ENCODE results near the gene ANKRD18A. TPM values are rescaled to one million over a fixed set of nuclear protein-coding genes. Genes with fewer than 3 reads are reported as not detected.

The ANKRD18A gene
- total and polyA plus RNA-seq, 2 donors (not counting 1 experiment from before 2014, with no cell fraction given), result not detected

GRCh38 chr9:38650564-38650963 lies 30.2 kb upstream of the ANKRD18A start:
- DNase-seq (ENCODE audit: low read depth in 2 of 2), result no peak
- no peaks in the 10 kb centered on the region for H3K79me2 ChIP-seq (ENCODE audit: control insufficient read depth, insufficient read depth, low read length)

GRCh38 chr9:38649731-38650363 lies 29.5 kb upstream of the ANKRD18A start:
- DNase-seq (ENCODE audit: low read depth in 2 of 2), result no peak
- no peak overlapping the region for H2AFZ ChIP-seq (ENCODE audit: low read length)
- no peaks in the 10 kb centered on the region for H4K20me1 ChIP-seq (ENCODE audit: control insufficient read depth, extremely low read depth, insufficient read depth, low read length)
- no peak overlapping the region for H3K4me2 ChIP-seq (ENCODE audit: extremely low read depth, insufficient read depth, low read length)
- H3K4me3 ChIP-seq (replicated peaks in 1 of 4; ENCODE audit: control extremely low read depth in 1 of 4, insufficient read depth in 1 of 4, low read depth in 3 of 4, low read length in 4 of 4), result no peak overlapping the region
- no peaks in the 10 kb centered on the region for H3K4me1 ChIP-seq (ENCODE audit: control insufficient read depth, extremely low read depth, insufficient read depth, low read length)
- no peak overlapping the region for H3K9ac ChIP-seq (ENCODE audit: insufficient read depth, low read length)
- no peaks in the 10 kb centered on the region for H3K9me3 ChIP-seq (ENCODE audit: control insufficient read depth, insufficient read depth, low read depth, low read length)
- no peak for TF ChIP-seq CTCF (conservative IDR thresholded peaks at IDR 0.05 in 1 of 2, IDR thresholded peaks at IDR 0.05 in 1 of 2; ENCODE audit: low read depth in 1 of 2, low read length in 2 of 2)
- TF ChIP-seq EZH2 (IDR thresholded peaks at IDR 0.05; ENCODE audit: low read length, missing control alignments), result no peak
- H3K79me2 ChIP-seq (ENCODE audit: control insufficient read depth, insufficient read depth, low read length), result no peaks in the 10 kb centered on the region
- no peak overlapping the region for H3K27ac ChIP-seq (ENCODE audit: insufficient read depth, low read length)
- no peaks in the 10 kb centered on the region for H3K27me3 ChIP-seq (ENCODE audit: control insufficient read depth, insufficient read depth, low read length)
- no peaks in the 10 kb centered on the region for H3K36me3 ChIP-seq (ENCODE audit: control insufficient read depth, insufficient read depth, low read length)

More at GRCh38 chr9:38650564-38650963, 30.2 kb upstream of the ANKRD18A start:
- Histone ChIP-seq H3K27me3 (ENCODE audit: control insufficient read depth, insufficient read depth, low read length) (no peaks in the 10 kb centered on the region), H3K9me3 (ENCODE audit: control insufficient read depth, insufficient read depth, low read depth, low read length) (no peaks in the 10 kb centered on the region), H3K9ac (ENCODE audit: insufficient read depth, low read length) (no peak overlapping the region), H3K4me1 (ENCODE audit: control insufficient read depth, extremely low read depth, insufficient read depth, low read length) (no peaks in the 10 kb centered on the region), H3K4me3 (replicated peaks in 1 of 4; ENCODE audit: control extremely low read depth in 1 of 4, insufficient read depth in 1 of 4, low read depth in 3 of 4, low read length in 4 of 4) (no peak overlapping the region), H4K20me1 (ENCODE audit: control insufficient read depth, extremely low read depth, insufficient read depth, low read length) (no peaks in the 10 kb centered on the region), H2AFZ (ENCODE audit: low read length) (no peak overlapping the region), H3K36me3 (ENCODE audit: control insufficient read depth, insufficient read depth, low read length) (no peaks in the 10 kb centered on the region), H3K4me2 (ENCODE audit: extremely low read depth, insufficient read depth, low read length) (no peak overlapping the region), H3K27ac (ENCODE audit: insufficient read depth, low read length) (no peak overlapping the region)
- TF ChIP-seq EZH2 (IDR thresholded peaks at IDR 0.05; ENCODE audit: low read length, missing control alignments), result no peak
- no peak for TF ChIP-seq CTCF (conservative IDR thresholded peaks at IDR 0.05 in 1 of 2, IDR thresholded peaks at IDR 0.05 in 1 of 2; ENCODE audit: low read depth in 1 of 2, low read length in 2 of 2)

GRCh38 chr9:38644601-38645000 lies 24.2 kb upstream of the ANKRD18A start:
- Histone ChIP-seq H3K4me2 (ENCODE audit: extremely low read depth, insufficient read depth, low read length) (no peak overlapping the region), H3K27ac (ENCODE audit: insufficient read depth, low read length) (no peak overlapping the region), H4K20me1 (ENCODE audit: control insufficient read depth, extremely low read depth, insufficient read depth, low read length) (no peaks in the 10 kb centered on the region), H3K27me3 (ENCODE audit: control insufficient read depth, insufficient read depth, low read length) (no peaks in the 10 kb centered on the region), H3K9me3 (ENCODE audit: control insufficient read depth, insufficient read depth, low read depth, low read length) (no peaks in the 10 kb centered on the region), H3K9ac (ENCODE audit: insufficient read depth, low read length) (no peak overlapping the region), H3K4me3 (replicated peaks in 1 of 4; ENCODE audit: control extremely low read depth in 1 of 4, insufficient read depth in 1 of 4, low read depth in 3 of 4, low read length in 4 of 4) (no peak overlapping the region), H3K79me2 (ENCODE audit: control insufficient read depth, insufficient read depth, low read length) (no peaks in the 10 kb centered on the region), H2AFZ (ENCODE audit: low read length) (no peak overlapping the region), H3K36me3 (ENCODE audit: control insufficient read depth, insufficient read depth, low read length) (no peaks in the 10 kb centered on the region), H3K4me1 (ENCODE audit: control insufficient read depth, extremely low read depth, insufficient read depth, low read length) (no peaks in the 10 kb centered on the region)
- TF ChIP-seq EZH2 (IDR thresholded peaks at IDR 0.05; ENCODE audit: low read length, missing control alignments), result no peak
- no peak for TF ChIP-seq CTCF (conservative IDR thresholded peaks at IDR 0.05 in 1 of 2, IDR thresholded peaks at IDR 0.05 in 1 of 2; ENCODE audit: low read depth in 1 of 2, low read length in 2 of 2)
- DNase-seq (ENCODE audit: low read depth in 2 of 2), result no peak
